Retina (tissue), 1 donor: Measurements from ENCODE around the gene SLC22A8.
"Not testable (repeated sequence)": the region's sequence is repeated elsewhere in the genome, so short reads cannot be mapped to it uniquely, and the experiment has no call there.

Source experiments
- DNase-seq: peaks from one replicate; pipeline ENCODE4 v3.0.0-alpha.2; 2016

The SLC22A8 gene, protein sequence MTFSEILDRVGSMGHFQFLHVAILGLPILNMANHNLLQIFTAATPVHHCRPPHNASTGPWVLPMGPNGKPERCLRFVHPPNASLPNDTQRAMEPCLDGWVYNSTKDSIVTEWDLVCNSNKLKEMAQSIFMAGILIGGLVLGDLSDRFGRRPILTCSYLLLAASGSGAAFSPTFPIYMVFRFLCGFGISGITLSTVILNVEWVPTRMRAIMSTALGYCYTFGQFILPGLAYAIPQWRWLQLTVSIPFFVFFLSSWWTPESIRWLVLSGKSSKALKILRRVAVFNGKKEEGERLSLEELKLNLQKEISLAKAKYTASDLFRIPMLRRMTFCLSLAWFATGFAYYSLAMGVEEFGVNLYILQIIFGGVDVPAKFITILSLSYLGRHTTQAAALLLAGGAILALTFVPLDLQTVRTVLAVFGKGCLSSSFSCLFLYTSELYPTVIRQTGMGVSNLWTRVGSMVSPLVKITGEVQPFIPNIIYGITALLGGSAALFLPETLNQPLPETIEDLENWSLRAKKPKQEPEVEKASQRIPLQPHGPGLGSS

DNA sequence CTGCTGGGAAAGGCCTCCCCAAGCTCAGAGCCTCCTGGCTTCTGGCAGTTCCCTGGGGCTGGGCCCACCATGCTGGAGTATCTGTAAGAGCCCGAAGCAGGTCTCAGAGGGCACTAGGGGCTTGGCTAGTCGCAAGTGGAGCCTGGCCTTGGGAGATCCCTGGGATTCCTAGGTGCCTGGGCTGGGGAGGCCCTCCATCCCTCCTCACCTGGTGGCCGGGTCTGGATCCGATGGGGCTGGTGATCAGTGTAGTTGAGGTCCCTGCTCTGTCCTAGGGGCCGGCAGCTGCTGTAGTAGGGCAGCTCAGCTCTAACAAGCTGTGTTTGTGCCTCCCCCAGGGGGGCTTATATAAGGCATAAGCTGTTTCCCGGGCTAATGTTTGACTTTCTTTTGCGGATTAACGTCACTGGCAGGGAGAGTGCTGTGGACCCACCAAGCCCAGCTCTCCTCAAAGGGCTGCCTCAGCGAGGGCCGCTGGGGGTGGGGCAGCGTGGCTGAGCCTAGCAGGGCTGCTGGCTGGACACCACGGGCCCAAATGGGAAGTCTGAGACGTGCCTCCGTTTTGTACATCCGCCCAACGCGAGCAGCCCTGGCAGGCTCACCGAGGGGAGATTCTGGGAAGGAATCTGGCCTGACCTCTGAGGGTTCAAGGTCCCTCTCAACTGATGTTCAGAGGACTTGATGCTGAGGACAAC is at the start of gene SLC22A8:
TSS of gene SLC22A8 (minus strand) at position 321 of the 695 bp plus-strand sequence. CDS start 883 bp downstream, outside the sequence.
- peak; percentile 35 for DNase-seq

DNA sequence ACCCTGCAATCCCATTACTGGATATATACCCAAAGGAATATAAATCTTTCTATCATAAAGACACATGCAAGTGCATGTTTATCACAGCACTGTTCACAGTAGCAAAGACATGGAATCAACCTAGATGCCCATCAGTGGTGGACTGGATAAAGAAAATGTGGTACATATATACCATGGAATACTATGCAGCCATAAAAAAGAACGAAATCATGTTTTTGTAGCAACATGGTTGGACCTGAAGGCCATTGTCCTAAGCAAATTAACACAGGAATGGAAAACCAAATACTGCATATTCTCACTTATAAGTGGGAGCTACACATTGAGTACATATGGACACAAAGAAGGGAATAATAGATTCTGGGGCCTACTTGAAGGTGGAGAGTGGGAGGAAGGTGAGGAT is 30.6 kb upstream of the SLC22A8 start:
- DNase-seq, result not testable (repeated sequence)

DNA sequence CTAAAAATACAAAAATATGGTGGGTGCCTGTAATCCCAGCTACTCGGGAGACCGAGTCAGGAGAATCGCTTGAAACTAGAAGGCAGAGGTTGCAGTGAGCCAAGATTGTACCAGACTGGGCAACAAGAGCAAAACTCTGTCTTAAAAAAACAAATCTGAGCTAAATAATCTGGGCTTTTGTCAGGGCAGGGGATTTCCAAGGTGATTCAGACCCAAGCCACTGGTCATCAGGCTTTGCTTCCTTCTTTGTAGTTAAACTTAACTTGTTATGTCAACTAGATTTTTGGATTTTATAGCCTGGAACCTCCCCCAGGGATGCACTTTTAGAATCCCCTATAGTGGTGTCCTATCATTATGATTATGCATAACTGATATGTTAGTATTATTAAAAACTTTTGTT is 27.0 kb upstream of the SLC22A8 start:
- no peak for DNase-seq

DNA sequence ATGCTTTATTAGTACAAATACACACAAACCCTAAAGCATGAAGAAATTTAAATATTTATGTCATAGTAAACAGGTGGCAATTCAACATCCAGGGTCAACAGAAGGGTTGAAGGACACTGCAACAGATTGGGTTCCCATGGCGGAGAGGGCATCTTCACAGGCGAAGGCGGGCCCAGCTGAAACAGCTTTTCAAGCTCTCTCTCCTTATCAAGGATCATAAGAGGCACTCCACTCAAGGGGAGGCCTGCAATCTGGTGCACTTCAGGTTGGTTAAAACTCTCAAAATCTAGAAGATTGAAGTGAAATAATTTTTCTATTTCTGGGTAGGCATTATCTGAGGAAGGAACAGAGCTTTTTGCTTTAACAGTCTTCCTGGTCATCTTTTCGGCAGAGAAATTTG is 16.8 kb upstream of the SLC22A8 start:
- DNase-seq, result no peak

DNA sequence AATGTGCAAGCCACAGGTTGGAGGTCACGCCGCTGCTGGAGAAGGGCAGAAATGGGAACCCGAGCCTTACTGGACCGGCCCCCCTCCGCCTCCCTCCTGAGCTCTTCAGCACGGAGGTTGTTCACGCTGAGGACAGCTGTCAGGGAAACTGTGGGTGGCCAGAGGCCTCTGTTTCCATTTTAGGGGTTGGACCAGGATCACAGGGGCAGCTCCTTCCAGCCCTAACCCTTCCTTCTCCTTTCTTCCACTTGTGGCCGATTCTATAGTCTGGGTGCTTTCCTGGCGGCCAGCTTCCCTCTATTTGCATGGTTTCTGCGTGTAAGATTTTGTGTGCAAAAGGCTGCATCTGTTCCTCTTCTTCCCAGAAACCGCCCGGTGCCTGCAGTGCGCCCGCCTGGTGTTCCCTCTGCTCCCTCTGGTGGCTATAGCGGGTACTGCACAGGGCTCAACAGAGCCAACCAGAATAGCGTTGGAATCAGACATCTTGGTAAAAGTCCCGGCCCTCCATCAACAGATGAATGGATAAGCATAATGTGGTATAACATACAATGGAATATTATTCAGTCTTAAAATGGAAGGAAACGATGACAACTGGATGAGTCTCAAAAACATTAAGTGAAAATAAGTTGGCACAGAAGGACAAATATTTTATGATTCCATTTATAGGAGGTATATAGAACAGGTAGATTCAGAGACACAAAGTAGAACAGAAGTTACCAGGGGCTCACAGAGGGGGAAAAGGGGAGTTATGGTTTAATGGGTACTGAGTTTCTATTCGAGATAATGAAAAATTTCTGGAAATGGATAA is 8.4 kb upstream of the SLC22A8 start:
- peak; percentile 90 for DNase-seq

DNA sequence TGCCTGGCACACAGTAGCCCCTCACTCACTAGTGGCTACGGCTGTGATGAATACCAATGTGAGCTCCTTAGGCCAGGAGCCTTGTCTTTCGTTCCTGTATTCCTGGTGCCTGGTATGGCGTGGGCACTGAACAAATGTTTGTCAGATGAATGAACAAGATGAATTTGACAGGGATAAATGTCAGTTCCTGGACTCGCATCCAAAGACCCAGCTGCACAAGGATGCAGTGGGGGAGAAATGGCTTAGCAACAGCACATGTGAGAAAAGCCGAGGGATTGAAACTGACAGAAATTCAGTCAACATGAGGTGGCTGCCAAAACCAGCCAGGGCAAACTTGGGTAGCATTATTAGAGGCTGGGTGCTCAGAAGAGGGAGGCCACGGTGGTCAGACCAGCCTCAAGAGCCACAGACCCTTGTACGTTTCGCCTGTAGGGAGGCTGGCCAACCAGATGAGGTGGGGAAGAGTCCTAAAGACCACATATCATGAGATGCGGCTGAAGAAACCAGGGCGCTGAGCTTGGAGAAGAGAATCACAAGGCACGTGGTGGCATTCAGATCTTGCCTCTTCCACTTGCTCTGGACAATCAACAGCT is 7.7 kb upstream of the SLC22A8 start:
- peak; percentile 49 for DNase-seq

DNA sequence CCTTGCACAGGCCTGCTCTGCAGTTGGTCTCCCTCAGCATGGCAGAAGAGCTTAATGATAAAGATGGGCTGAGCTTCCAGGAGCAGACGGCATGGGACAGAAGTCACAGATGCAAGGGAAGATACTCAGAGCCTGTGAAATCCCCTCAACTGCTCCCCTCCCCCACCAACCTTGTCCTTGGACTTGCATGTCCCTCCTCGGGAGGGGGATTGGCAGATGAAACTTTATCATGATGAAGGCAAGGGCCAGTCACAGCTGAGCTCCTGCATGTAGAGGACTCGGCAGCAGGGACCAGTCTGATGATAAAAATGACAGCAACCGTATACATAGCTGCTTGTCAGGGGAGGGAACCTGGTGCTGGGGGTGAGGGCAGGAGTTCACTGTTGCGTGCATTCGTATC is 6.8 kb upstream of the SLC22A8 start:
- DNase-seq, result no peak

DNA sequence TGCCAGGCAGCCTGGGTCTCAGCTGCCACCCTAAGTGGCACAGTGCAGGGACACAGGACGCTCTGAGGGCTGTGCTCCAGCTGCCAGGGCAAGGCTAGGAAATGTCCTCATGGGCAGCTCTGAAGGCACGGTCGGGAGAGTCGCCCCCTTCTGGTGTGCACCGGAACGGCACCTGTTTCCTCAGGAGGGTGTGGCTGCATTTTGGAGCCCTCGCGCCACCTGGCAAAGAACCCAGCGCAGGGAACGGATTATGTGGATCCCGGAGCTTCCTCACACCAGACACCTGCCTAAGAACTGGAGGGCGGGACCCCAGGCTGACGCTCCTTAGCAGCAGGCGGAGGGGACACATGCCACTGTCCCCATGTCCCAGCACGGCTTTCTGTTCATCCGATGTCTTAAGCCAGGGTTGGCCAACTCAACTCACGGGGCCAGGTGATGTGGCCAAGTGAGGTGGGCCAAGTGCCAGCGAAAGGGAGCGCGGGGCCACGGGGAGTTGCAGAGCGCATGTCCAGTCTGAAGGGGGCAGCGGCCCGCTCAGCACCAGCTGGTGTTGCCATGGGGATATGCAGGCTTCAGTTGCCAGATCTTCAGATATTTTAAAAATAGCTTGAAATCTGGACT is 5.1 kb upstream of the SLC22A8 start:
- DNase-seq, result no peak

DNA sequence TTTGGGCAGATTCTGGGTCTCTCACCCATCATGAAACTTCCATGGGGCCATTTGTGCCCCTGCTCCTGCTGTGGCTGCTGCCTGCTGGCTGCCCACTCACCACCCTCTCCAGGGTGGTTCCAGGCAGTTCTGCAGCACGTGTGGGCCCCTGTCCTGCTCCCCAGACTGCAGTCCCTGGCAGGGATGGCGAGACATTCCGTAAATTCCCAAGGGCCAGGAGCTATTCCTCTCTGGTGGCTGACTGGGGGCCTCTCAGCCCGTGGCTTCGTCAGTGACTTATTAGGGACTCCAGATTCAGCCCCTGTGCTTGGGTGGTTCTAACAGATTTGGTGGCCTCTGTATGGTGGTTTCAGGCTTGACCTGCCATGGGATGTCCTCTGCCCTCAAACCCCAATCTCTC is 3.9 kb upstream of the SLC22A8 start:
- no peak for DNase-seq

DNA sequence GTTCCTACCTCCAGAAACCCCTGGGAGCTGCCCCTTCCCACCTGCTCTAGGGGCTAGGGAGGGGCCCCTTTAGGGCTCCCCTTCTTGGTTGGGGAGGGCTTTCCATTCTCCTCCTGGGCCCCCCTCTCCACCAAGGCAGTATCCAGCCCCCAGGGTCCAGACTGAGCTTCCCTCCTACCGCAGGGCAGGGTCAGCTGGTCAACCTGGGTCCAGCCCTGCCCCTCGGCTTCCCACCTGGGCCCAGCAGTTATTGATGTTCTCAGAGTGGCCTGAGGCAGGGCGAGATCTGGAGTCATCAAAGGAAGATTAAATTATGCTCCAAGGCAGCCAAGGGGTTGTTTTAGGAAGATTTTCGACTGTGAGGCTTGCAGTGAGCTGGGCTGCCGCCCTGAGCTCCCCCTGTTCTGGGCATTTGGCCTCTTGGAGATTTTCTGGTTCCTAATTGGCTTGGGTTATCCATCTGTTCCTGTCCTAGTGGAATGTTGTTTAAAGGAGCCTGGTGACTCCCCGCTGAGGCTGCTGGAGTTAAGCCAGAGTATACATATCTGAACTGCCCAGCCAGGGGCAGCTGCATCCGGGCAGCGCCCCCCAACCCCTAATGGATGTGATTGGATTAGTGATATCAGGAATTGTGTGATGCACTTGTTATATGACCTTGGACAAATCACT is 1.8 kb upstream of the SLC22A8 start:
- peak; percentile 50 for DNase-seq

DNA sequence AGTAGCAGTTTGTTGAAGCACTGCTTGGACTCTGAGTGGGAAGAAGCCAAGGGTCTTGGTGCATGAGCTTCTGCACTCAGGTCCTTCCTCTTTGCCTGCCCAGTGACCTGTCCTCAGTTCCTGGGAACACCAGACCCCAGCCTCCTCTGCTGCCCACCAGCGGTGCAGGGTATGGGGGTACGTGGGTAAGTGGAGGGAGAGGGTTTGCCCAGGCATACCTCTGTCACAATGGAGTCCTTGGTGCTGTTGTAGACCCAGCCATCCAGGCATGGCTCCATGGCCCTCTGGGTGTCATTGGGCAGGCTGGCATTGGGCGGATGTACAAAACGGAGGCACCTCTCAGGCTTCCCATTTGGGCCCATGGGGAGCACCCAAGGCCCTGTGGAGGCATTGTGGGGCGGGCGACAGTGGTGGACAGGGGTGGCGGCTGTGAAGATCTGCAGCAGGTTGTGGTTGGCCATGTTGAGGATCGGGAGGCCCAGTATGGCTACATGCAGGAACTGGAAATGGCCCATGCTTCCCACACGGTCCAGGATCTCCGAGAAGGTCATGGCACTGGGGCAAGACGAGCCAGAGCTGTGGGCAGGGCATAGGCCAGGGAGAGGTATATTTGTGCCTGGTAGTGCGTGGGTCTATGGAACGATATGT is 1.1 kb downstream of the SLC22A8 start:
- no peak for DNase-seq

DNA sequence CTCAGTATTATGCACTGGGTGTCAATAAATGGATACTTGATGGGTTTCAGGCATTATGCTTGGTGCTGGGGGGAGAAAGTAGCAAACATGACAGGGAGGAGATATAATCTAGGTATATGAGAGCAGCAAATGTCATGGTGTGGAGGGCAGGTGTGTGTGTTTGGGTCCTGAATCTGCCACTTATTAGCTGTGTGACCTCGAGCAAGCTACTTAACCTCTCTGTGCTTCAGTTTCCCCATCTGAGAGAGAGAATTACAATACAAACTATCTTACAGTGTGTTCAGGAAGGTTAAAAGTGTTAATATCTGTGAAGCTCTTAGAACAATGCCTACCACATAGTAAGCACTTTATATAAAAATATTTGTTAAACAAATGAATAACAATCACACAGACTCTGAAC is 2.8 kb downstream of the SLC22A8 start:
- no peak for DNase-seq

DNA sequence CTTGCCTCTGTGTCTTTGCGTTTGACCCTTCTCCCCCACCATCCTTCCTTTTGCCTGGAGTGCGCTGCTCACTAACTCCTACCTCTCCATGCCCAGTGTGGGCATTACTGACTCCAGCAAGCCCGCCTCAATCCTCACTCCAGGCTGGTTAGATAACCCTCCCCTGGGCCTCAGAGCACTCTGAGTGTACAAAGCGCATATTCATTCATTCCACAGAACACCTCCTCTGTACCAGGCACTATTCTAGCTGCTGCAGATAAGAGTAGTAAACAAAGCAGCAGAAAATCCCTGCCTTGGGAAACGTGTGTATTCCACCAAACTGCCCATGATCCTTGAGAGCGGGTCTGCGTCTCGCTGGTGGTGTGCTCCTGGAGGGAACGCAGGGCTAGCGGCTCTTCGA is 3.2 kb downstream of the SLC22A8 start:
- no peak for DNase-seq

DNA sequence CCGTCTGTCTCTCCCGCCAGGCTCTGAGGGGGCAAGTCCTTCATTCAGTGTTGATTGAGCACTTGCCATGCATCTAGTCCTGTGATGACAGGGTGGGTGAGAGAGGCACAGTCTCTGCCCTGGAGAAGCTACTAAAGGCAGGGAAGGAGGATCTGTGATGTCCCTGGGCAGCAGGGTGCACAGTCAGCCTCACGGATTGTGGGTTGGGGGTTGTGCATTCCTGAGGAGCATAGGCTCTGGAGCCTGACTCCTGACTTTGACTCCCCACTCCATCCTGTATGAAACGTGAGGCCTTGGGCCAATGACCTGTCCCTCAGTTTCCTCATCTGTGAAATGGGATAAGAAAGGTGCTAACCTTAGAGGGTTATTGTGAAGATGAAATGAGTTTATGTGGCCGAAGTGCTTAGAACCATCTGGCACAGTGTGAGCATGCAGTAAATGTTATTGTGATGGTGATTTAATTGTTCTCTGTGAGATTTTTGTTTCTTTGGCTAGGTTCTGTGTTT is 4.7 kb downstream of the SLC22A8 start:
- no peak for DNase-seq

DNA sequence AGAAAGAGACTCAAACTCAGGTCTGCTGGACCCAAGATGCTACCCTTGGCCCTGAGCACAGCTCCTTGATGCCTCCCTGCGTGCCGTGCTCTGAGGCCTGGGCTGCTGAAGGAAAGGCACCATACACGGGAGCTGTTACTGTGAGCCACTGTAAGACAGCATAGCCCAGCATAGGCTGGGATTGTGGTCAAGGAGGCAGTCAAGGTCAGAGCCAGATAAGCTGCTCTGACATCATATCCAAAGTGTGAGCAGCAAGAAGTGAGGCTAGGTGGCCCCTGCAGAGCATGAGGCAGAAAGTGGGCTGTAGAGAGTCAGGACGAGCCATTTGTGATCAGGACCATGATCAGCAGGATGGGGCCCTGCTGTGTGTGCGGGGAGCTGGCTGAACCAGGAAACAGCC is 7.7 kb downstream of the SLC22A8 start:
- DNase-seq, result no peak

DNA sequence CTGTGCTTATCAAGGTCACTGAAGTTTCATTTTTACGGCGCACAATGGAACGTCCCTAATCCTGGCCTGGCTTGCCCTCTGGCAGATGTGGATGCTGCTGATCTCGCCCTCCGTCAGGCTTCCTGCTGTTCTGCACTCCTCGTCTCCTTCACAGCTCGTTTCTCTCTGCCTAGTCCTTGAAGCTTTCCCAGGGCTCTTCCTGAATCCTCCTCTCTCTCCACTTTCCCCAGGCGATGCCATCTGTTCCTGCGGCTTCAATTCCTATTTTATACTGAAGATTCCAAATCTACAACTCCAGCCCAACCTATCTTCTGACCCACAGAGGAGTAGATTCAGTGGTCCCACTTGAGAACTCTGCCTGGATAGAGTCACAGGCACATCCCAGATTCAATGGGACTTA is 14.2 kb downstream of the SLC22A8 start:
- no peak for DNase-seq

DNA sequence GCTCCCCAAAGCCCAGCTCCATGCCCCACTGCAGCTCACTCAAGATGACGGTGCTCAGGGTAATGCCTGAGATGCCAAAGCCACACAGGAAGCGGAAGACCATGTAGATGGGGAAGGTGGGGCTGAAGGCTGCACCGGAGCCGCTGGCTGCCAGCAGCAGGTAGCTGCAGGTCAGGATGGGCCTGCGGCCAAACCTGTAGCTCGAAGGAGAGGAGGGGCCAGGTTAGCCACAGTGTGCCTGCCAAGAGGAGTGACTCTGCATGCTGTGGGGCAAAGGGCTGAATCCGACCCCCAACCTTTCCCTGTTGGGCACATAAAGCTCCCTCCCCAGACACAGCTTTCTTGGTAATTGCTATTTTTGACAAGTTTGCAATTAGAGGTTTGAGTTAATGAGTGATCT is 16.0 kb downstream of the SLC22A8 start:
- no peak for DNase-seq

DNA sequence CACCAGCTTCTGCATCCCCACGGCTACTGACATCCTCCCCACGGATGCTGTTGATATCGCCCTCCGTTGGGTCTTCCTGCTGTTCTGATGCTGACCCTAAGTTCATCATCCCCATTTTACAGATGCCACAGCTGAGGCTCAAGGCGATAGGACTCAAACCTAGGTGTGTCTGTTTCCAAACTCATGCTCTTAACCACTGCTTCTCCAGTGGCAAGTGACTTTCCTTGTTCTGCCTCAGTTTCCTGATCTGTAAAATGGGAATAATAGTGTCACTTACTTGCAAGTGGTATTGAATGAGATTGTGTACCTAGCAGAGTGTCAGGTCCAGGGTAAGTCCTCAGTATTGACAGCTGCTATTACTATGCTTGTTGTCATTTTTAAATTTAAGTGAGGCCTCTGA is 16.5 kb downstream of the SLC22A8 start:
- DNase-seq, result no peak

DNA sequence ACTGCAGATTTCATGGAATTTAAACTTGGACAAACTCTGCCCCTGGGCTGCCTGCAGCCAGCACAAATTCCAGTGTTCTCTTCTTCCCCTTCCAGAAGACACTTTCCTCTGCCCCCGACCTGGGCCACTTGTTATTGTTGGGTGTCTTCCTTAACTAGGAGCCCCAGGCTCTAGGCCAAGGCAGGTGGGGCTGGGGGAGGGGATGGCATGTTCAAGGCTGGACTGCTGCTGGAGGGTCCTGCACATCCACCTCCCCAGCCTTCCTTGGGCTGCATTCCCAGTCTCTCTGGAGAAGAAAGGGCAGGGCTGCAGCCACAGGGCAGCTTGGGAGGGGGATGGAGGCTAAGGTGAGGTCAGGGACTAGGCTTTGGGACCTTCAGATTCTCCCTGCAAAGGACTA is 19.4 kb downstream of the SLC22A8 start:
- DNase-seq, result no peak

DNA sequence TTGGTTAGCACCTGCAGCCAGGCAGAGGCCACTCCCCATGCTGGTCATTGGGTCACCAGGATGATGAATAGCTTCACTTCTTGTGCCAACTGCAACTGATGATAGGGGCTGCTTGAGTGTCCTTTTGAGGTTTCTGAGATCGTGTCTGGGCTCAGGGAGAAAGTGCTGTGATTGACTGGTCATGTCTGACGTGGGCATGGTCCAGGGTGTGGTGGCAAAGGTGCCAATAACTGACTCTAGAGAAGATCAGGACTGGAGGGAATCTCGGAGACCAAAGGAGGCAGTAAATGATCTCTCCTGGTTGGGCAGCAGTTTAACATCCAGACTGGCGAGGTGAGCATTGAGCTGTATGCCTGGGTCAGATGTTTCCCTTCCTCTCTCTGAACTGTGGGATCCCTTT is 20.9 kb downstream of the SLC22A8 start:
- no peak for DNase-seq

DNA sequence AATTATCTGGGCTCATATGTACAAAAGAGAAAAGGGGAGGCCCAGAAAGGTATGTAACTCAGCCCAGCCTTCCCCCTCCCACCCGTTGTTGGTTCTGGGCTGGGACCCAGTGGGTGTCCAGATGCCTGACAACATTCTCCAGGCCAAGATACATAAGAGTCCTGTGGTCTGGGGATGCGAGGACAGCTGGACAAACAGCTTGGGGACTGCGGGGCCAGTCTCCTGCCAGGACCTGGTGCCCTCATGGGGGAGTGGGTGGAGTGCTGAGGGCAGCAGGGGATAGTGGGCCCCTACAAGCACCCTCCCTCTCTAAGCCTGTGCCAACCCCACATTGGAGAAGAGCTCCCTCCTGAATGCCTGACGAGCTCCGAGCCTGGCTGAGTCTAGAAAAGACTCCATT is 27.4 kb downstream of the SLC22A8 start:
- no peak for DNase-seq
